ENCODE measurements around the gene ATP11A. TPM values are rescaled to one million over a fixed set of nuclear protein-coding genes. Genes with fewer than 3 reads are reported as not detected.

Gene ATP11A
- total and polyA plus RNA-seq, 2 experiments from 2014 or later, result 12.3 to 52.6 TPM

- Mint-ChIP-seq H3K4me1 (peaks cover 31% of the 10 kb centered on the region), H3K4me3 (no peak overlapping the region), H3K9me3 (no peaks in the 10 kb centered on the region), H3K36me3 (ENCODE audit: low read depth) (no peaks in the 10 kb centered on the region; the same call in 2 of the 3 replicates), H3K27ac (no peak overlapping the region), H3K27me3 (ENCODE audit: insufficient read depth, low read depth, poor library complexity) (peaks cover 8% of the 10 kb centered on the region)
- no peaks in the 10 kb centered on the region for H3K27me3 ChIP-seq (ENCODE audit: insufficient read depth)
- no peaks in the 10 kb centered on the region for H3F3A ChIP-seq (replicated peaks; ENCODE audit: low read depth)
- no peaks in the 10 kb centered on the region for H3K9me2 ChIP-seq (ENCODE audit: insufficient read depth)
- no peaks in the 10 kb centered on the region for H3K36me3 ChIP-seq (ENCODE audit: insufficient read depth)
- peaks cover 68% of the 10 kb centered on the region for H3K79me2 ChIP-seq (replicated peaks; ENCODE audit: insufficient read depth)
- ATAC-seq, result no peak
- H2AFZ ChIP-seq, result no peak overlapping the region
- DNase-seq (ENCODE audit: low spot score), result no peak
- no peak overlapping the region for H3K4me2 ChIP-seq
- no peak overlapping the region for H3K4me3 ChIP-seq
- no peak overlapping the region for H3K27ac ChIP-seq (ENCODE audit: low read depth)
- no peaks in the 10 kb centered on the region for H4K20me1 ChIP-seq (replicated peaks; ENCODE audit: insufficient read depth)
- H3K4me1 ChIP-seq (ENCODE audit: insufficient read depth), result peaks cover 7% of the 10 kb centered on the region; the same call in 1 of the 2 replicates
- TF ChIP-seq CREB1 (CRISPR knock-in tag; IDR thresholded peaks at IDR 0.05; ENCODE audit: low read depth) (no peak), CTCF (conservative IDR thresholded peaks at IDR 0.05; ENCODE audit: low read depth in 2 of 2) (no peak), POLR2AphosphoS5 (IDR thresholded peaks at IDR 0.05; ENCODE audit: low read depth) (no peak), JUNB (IDR thresholded peaks at IDR 0.05; ENCODE audit: unreplicated experiment) (no peak), ZNF114 (CRISPR knock-in tag; IDR thresholded peaks at IDR 0.05) (no peak), EZH2 (IDR thresholded peaks at IDR 0.05; ENCODE audit: low read depth, unreplicated experiment) (no peak), ZNF462 (CRISPR knock-in tag; IDR thresholded peaks at IDR 0.05) (no peak), ETS1 (IDR thresholded peaks at IDR 0.05) (no peak), EZH2phosphoT487 (IDR thresholded peaks at IDR 0.05; ENCODE audit: unreplicated experiment) (no peak), STAT1 (IDR thresholded peaks at IDR 0.05; ENCODE audit: unreplicated experiment) (no peak), NANOG (IDR thresholded peaks at IDR 0.05; ENCODE audit: borderline replicate concordance) (no peak), REST (IDR thresholded peaks at IDR 0.05; ENCODE audit: unreplicated experiment) (no peak), ZNF331 (CRISPR knock-in tag; IDR thresholded peaks at IDR 0.05; ENCODE audit: low read depth) (no peak)
Measured at GRCh38 chr13:112752711-112753541, 63.1 kb downstream of the ATP11A start.

Data from GM23338 (cell line).